NCI-H510A (cell line): ENCODE results near the gene PATJ.
"Not testable (repeated sequence)": the region's sequence is repeated elsewhere in the genome, so short reads cannot be mapped to it uniquely, and the experiment has no call there.

ENCODE experiments used
- DNase-seq: peaks from one replicate; lab custom pipeline; 2025; lab: John Stamatoyannopoulos, UW

Gene PATJ

GRCh38 chr1:61888808-61889207 lies 146.5 kb downstream of the PATJ start:
- DNase-seq: no peak

DNA sequence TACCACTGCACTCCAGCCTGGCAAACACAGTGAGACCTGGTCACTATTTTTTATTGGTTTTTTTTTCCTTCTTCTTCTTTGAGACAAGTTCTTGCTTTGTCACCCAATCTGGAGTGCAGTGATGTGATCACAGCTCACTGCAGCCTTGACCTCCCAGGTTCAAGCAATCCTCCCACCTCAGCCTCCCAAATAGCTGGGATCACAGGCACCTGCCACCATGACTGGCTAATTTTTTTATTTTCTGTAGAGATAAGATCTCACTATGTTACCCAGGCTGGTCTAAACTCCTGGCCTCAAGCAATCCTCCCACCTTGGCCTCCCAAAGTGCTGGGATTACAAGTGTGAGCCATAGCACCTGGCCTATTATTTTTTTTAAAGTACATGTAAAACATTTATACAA lies 148.2 kb downstream of the PATJ start:
- not testable (repeated sequence) for DNase-seq

DNA sequence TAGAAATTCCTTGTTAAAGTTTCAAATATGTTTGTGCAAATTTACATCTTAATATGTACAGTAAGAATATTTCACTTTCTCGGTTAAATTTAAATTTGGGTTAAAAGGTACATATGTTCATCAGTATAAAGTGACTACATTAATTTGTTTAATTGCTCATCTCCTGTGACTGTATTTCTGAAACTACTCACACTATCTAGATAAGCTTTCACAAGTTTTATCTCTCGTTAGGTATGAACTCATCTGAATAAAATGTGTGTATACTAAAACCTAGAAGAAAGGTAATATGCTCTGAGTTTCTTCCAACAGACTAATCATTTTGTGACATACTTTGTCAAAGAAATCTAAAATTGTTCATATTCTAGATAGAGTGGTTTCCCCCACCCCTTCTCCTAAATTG lies 150.7 kb downstream of the PATJ start:
- no peak for DNase-seq

GRCh38 chr1:61894296-61894695 lies 152.0 kb downstream of the PATJ start:
- DNase-seq: not testable (repeated sequence)

GRCh38 chr1:61895175-61895574 lies 152.9 kb downstream of the PATJ start:
- no peak for DNase-seq

- no peak for DNase-seq
Observed at GRCh38 chr1:61898658-61899057, 156.4 kb downstream of the PATJ start.

GRCh38 chr1:61904354-61904753 lies 162.1 kb downstream of the PATJ start:
- no peak for DNase-seq

- no peak for DNase-seq
Observed at GRCh38 chr1:61907102-61907501, 164.8 kb downstream of the PATJ start.

- no peak for DNase-seq
Observed at GRCh38 chr1:61910035-61910434, 167.8 kb downstream of the PATJ start.

DNA sequence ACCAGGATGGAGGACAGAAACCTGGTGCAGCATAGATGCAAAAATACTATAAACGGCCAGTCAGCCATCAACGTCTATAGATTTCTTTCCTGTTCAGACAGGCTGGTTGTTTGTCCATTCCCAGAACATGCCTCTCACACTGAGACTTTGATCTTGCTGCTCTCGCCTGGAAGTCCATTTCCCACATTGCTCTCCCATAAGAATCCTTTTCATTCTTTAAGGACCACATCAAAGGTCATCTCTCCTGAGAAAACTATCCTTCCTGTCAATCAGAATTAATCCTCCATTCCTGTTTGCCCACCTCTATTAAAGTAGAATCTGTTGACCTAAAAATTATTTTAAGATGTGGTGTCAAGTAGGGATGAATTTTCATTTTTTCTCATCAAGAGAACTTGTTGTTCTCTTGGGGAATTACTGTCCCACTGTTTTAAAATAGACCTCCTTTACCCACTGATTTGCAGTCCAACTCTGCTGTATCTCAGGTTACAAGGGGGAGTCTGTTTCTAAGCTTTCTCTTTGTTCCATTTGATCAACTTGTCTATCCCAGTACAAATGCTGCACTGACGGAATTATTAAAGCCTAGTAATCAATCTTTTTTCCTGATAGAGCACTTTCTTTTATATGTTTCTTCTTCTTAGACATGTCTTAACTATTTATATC lies 172.7 kb downstream of the PATJ start:
- DNase-seq: no peak

DNA sequence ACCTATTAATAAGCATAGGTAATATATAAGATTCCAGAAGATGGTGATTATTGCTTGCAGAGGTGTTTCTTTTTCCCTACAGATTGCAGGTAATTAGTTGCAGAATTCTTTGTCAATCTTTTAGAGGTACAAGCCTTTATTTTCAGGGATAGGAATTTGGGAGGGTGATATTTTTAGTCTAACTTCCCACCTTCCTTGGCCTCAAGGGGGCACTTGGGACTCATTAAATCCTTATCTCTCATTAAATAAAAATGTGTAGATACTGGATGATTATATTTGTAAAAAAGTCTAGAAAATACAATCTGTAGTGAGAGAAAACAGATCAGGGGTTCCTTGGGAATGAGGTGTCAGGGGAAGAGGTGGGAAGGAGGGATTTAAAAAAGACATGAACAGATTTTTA lies 179.2 kb downstream of the PATJ start:
- DNase-seq: no peak

- DNase-seq: no peak
Observed at GRCh38 chr1:61922950-61923480, 180.7 kb downstream of the PATJ start.

GRCh38 chr1:61925591-61926298 lies 183.5 kb downstream of the PATJ start:
- DNase-seq: no peak

- DNase-seq: no peak
Observed at GRCh38 chr1:61926597-61926996, 184.3 kb downstream of the PATJ start.

- no peak for DNase-seq
Observed at GRCh38 chr1:61930116-61930645, 187.9 kb downstream of the PATJ start.

DNA sequence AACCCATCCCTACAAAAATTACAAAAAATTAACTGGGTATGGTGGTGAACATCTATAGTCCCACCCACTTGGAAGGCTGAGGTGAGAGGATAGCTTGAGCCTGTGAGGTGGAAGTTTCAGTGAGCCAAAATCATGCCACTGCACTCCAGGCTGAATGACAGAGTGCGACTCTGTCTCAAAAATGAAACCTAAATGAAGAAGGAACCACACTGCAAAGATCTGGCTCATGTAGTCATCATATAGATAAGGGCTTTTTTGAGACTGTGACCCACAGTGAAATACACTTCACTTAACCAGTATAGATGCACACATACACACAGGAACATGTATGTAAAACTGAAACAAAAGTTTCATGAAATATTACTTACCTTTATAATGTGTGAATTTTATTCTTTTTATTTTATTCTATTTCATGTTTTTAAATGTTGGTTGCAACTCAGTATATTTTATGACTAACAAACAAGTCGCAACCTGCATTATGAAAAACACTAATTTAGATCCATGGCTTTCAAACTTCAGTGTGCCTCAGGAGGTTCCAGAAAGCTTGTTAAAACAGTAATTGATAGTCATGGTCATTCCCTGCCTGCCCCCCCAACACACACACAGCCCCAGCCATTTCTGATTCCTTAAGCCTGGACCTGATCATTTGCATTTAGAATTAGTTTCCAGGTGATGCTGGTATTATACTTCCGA lies 189.5 kb downstream of the PATJ start:
- no peak for DNase-seq

GRCh38 chr1:61935516-61935915 lies 193.2 kb downstream of the PATJ start:
- no peak for DNase-seq

GRCh38 chr1:61936839-61937238 lies 194.6 kb downstream of the PATJ start:
- no peak for DNase-seq

- DNase-seq: no peak
Observed at GRCh38 chr1:61941794-61942193, 199.5 kb downstream of the PATJ start.

GRCh38 chr1:61942856-61943255 lies 200.6 kb downstream of the PATJ start:
- no peak for DNase-seq

DNA sequence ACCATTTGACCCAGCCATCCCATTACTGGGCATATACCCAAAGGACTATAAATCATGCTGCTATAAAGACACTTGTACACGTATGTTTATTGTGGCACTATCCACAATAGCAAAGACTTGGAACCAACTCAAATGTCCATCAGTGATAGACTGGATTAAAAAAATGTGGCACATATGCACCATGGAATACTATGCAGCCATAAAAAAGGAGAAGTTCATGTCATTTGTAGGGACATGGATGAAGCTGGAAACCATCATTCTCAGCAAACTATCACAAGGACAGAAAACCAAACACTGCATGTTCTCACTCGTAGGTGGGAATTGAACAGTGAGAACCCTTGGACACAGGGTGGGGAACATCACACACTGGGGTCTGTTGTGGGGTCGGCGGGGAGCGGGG lies 206.4 kb downstream of the PATJ start:
- DNase-seq: not testable (repeated sequence)

GRCh38 chr1:61950418-61950817 lies 208.1 kb downstream of the PATJ start:
- no peak for DNase-seq
